Measurements from ENCODE around the gene JAZF1.

JAZF1 gene

GRCh38 chr7:28191184-28191583, 10.6 kb upstream of the JAZF1 start:
- no peak for DNase-seq (ENCODE audit: low read depth)

GRCh38 chr7:28190077-28190710, 9.6 kb upstream of the JAZF1 start:
- DNase-seq (ENCODE audit: low read depth) = no peak

GRCh38 chr7:28187012-28187411, 6.4 kb upstream of the JAZF1 start:
- DNase-seq (ENCODE audit: low read depth) = no peak

GRCh38 chr7:28183627-28184026, 3.0 kb upstream of the JAZF1 start:
- DNase-seq (ENCODE audit: low read depth) = no peak

- DNase-seq (ENCODE audit: low read depth) = no peak
Measured at GRCh38 chr7:28182071-28182471, 1.5 kb upstream of the JAZF1 start.

- DNase-seq (ENCODE audit: low read depth) = no peak
Measured at GRCh38 chr7:28181416-28181815, 821 bp upstream of the JAZF1 start.

- no peak for DNase-seq (ENCODE audit: low read depth)
Measured at GRCh38 chr7:28180031-28180363, 598 bp downstream of the JAZF1 start.

GRCh38 chr7:28179120-28180030, 1.2 kb downstream of the JAZF1 start:
- peak; percentile 70 for DNase-seq (ENCODE audit: low read depth)

- DNase-seq (ENCODE audit: low read depth) = no peak
Measured at GRCh38 chr7:28178599-28178998, 2.0 kb downstream of the JAZF1 start.

GRCh38 chr7:28177836-28178235, 2.8 kb downstream of the JAZF1 start:
- DNase-seq (ENCODE audit: low read depth) = no peak

GRCh38 chr7:28176645-28177044, 4.0 kb downstream of the JAZF1 start:
- no peak for DNase-seq (ENCODE audit: low read depth)

GRCh38 chr7:28176174-28176573, 4.4 kb downstream of the JAZF1 start:
- no peak for DNase-seq (ENCODE audit: low read depth)

GRCh38 chr7:28174901-28175661, 5.5 kb downstream of the JAZF1 start:
- no peak for DNase-seq (ENCODE audit: low read depth)

- no peak for DNase-seq (ENCODE audit: low read depth)
Measured at GRCh38 chr7:28174442-28174841, 6.2 kb downstream of the JAZF1 start.

GRCh38 chr7:28173531-28173930, 7.1 kb downstream of the JAZF1 start:
- no peak for DNase-seq (ENCODE audit: low read depth)

GRCh38 chr7:28172958-28173357, 7.6 kb downstream of the JAZF1 start:
- no peak for DNase-seq (ENCODE audit: low read depth)

GRCh38 chr7:28170701-28171100, 9.9 kb downstream of the JAZF1 start:
- DNase-seq (ENCODE audit: low read depth) = no peak

- no peak for DNase-seq (ENCODE audit: low read depth)
Measured at GRCh38 chr7:28169230-28169629, 11.4 kb downstream of the JAZF1 start.

- DNase-seq (ENCODE audit: low read depth) = no peak
Measured at GRCh38 chr7:28168393-28169158, 12.0 kb downstream of the JAZF1 start.

- DNase-seq (ENCODE audit: low read depth) = no peak
Measured at GRCh38 chr7:28166982-28167715, 13.4 kb downstream of the JAZF1 start.
